ENCODE data around the gene FCRL5. TPM values are rescaled to one million over a fixed set of nuclear protein-coding genes. Genes with fewer than 3 reads are reported as not detected.

The FCRL5 gene
- total RNA-seq, 4 donors from 2014 or later, result not detected

GRCh38 chr1:157521056-157521455 is 31.3 kb downstream of the FCRL5 start:
- peak in 1 of 2 donors; percentile 59 for DNase-seq (ENCODE audit: low spot score in 2 of 2)
- intact Hi-C loops (cut with DNase I; ENCODE audit: low total_unique reads), result no loop called here
- TF ChIP-seq CTCF (IDR thresholded peaks at IDR 0.05) (no peak), POLR2A (IDR thresholded peaks at IDR 0.05) (no peak)
- 87% methylated on average over 10 of the region's 10 CpGs for WGBS, 2 donors
- H3K4me3 ChIP-seq (ENCODE audit: low read depth, poor library complexity, severe bottlenecking), result no peak overlapping the region

GRCh38 chr1:157520386-157520935 is 31.9 kb downstream of the FCRL5 start:
- intact Hi-C loops (cut with DNase I; ENCODE audit: low total_unique reads), result no loop called here
- TF ChIP-seq CTCF (IDR thresholded peaks at IDR 0.05) (no peak), POLR2A (IDR thresholded peaks at IDR 0.05) (no peak)
- no peak overlapping the region for H3K4me3 ChIP-seq (ENCODE audit: low read depth, poor library complexity, severe bottlenecking)
- DNase-seq (ENCODE audit: low spot score in 2 of 2), result peak in 1 of 2 donors; percentile 65
- 95 to 97% methylated on average over 15 to 16 of the region's 20 CpGs for WGBS, 2 donors

- TF ChIP-seq CTCF (IDR thresholded peaks at IDR 0.05) (no peak), POLR2A (IDR thresholded peaks at IDR 0.05) (no peak)
- no peak for DNase-seq (ENCODE audit: low spot score in 2 of 2)
- no peak overlapping the region for H3K4me3 ChIP-seq (ENCODE audit: low read depth, poor library complexity, severe bottlenecking)
- intact Hi-C loops (cut with DNase I; ENCODE audit: low total_unique reads), result no loop called here
- WGBS, 2 donors, result 45 to 67% methylated on average over 2 of the region's 2 CpGs
Observed at GRCh38 chr1:157519451-157519850, 32.9 kb downstream of the FCRL5 start.

GRCh38 chr1:157517016-157517415 is 35.3 kb downstream of the FCRL5 start:
- intact Hi-C loops (cut with DNase I; ENCODE audit: low total_unique reads), result no loop called here
- WGBS, 2 donors, result 74 to 77% methylated on average over 8 of the region's 8 CpGs

GRCh38 chr1:157515709-157516108 is 36.6 kb downstream of the FCRL5 start:
- WGBS, 2 donors, result 93 to 95% methylated on average over 7 of the region's 7 CpGs
- intact Hi-C loops (cut with DNase I; ENCODE audit: low total_unique reads), result no loop called here
- TF ChIP-seq CTCF (IDR thresholded peaks at IDR 0.05) (no peak), POLR2A (IDR thresholded peaks at IDR 0.05) (no peak)
- H3K4me3 ChIP-seq (ENCODE audit: low read depth, poor library complexity, severe bottlenecking), result no peak overlapping the region
- DNase-seq (ENCODE audit: low spot score in 2 of 2), result no peak

More at GRCh38 chr1:157517016-157517415, 35.3 kb downstream of the FCRL5 start:
- TF ChIP-seq POLR2A (IDR thresholded peaks at IDR 0.05) (no peak), CTCF (IDR thresholded peaks at IDR 0.05) (no peak)
- no peak for DNase-seq (ENCODE audit: low spot score in 2 of 2)
- H3K4me3 ChIP-seq (ENCODE audit: low read depth, poor library complexity, severe bottlenecking), result no peak overlapping the region

- TF ChIP-seq POLR2A (IDR thresholded peaks at IDR 0.05) (no peak), CTCF (IDR thresholded peaks at IDR 0.05) (no peak)
- intact Hi-C loops (cut with DNase I; ENCODE audit: low total_unique reads), result no loop called here
Observed at GRCh38 chr1:157515141-157515540, 37.2 kb downstream of the FCRL5 start.

More at GRCh38 chr1:157515141-157515540, 37.2 kb downstream of the FCRL5 start:
- H3K4me3 ChIP-seq (ENCODE audit: low read depth, poor library complexity, severe bottlenecking), result no peak overlapping the region
- DNase-seq (ENCODE audit: low spot score in 2 of 2), result no peak
- WGBS, 2 donors, result 86 to 97% methylated on average over 3 of the region's 3 CpGs
